Suppressor macrophage treated with lipopolysaccharide for 1 hour (primary cell): ENCODE data around the gene MUSTN1.

Source experiments
- DNase-seq, 3 donors: peaks; one replicate each; pipeline ENCODE4 v3.0.0-alpha.2; 2020 to 2022

MUSTN1 gene

GRCh38 chr3:52783211-52783555 is 51.6 kb downstream of the MUSTN1 start:
- DNase-seq: no peak
